Muscle of leg (tissue), 11 donors: ENCODE results near the gene RBM20. TPM values are rescaled to one million over a fixed set of nuclear protein-coding genes. Genes with fewer than 3 reads are reported as not detected.
"Not testable (repeated sequence)": the region's sequence is repeated elsewhere in the genome, so short reads cannot be mapped to it uniquely, and the experiment has no call there.

ENCODE experiments used
- DNase-seq: peaks from one replicate; pipeline ENCODE4 v3.0.0; 2013
- H3K27ac ChIP-seq: one replicate; pipeline ENCODE4 v1.5.1; 2013; ENCODE audit warnings: mild to moderate bottlenecking, low read length, control low read depth
- H3K27me3 ChIP-seq: one replicate; pipeline ENCODE4 v1.6.1; 2013; ENCODE audit warnings: low read length; ENCODE audit not compliant: control insufficient read depth, insufficient read depth
- H3K36me3 ChIP-seq: one replicate; pipeline ENCODE4 v1.6.1; 2013; ENCODE audit warnings: low read length; ENCODE audit not compliant: control insufficient read depth, insufficient read depth
- H3K4me1 ChIP-seq: one replicate; pipeline ENCODE4 v1.6.1; 2013; ENCODE audit warnings: low read length; ENCODE audit not compliant: control insufficient read depth, insufficient read depth
- H3K4me3 ChIP-seq: one replicate; pipeline ENCODE4 v1.5.1; 2013; ENCODE audit warnings: low read length, control low read depth
- H3K9me3 ChIP-seq: replicated peaks from 2 replicates; pipeline ENCODE4 v1.6.1; 2013; ENCODE audit warnings: low read depth, low read length; ENCODE audit not compliant: control insufficient read depth
- WGBS: methylation state at CpG from one replicate; pipeline ENCODE4 v1.1.5; 2013; ENCODE audit warnings: missing lambda C conversion rate; ENCODE audit not compliant: insufficient coverage; 5-methylcytosine and 5-hydroxymethylcytosine counted together
- polyA plus RNA-seq, 8 donors: library from polyadenylated mRNA; unstranded; fragments of 120-200 nt; gene quantifications; one replicate each; pipeline versions ENCODE4 v1.2.1 to v1.2.3, GENCODE V29; 2013; ENCODE audit warnings: inconsistent platforms in 1 of 8, low replicate concordance in 1 of 8; ENCODE audit not compliant: insufficient read length in 8 of 8, insufficient read depth in 1 of 8
- total RNA-seq: library from RNA; stranded (reverse); fragments of 120-200 nt; gene quantifications from one replicate; pipeline ENCODE4 v1.2.4, GENCODE V29; 2013

The RBM20 gene
- total and polyA plus RNA-seq, 9 donors = 6.5 to 17.0 (median 9.8) TPM

DNA sequence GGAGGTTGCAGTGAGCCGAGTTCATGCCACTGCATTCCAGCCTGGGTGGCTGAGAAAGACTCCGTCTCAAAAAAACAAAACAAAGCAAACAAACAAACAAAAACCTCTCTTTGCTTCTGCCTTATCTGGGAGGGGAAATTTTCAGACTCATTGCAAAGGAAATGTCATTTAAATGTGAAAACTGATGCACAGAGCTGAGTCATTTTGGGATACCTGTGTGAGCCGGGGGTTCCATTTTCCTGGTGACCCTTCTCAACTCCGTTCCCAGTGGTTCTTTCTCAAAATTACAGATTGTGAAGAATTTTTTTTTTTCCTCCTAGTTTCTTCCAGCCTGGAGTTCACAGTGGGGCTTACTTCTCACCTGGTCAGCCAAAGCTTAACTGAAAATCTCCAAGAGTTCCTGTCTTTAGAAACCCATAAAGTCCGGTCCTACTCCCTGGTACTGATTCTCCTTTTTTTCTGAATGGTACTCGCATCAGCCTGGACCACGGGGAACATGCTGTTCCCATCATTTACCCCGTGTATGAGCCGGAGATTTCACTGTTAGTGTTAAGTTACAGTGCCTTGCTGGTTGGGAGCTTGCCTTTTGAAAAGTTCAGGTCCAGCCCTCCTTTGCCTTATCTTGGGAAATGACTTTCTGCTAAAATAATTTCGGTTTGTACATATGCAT is 56.9 kb downstream of the RBM20 start:
- H3K27me3 ChIP-seq = no peaks in the 10 kb centered on the region
- H3K36me3 ChIP-seq = no peaks in the 10 kb centered on the region
- no peak overlapping the region for H3K4me3 ChIP-seq
- H3K27ac ChIP-seq = no peak overlapping the region
- peak; percentile 7 for DNase-seq
- 7% methylated on average over 3 of the region's 10 CpGs for WGBS
- no peaks in the 10 kb centered on the region for H3K9me3 ChIP-seq
- H3K4me1 ChIP-seq = peaks cover 47% of the 10 kb centered on the region

DNA sequence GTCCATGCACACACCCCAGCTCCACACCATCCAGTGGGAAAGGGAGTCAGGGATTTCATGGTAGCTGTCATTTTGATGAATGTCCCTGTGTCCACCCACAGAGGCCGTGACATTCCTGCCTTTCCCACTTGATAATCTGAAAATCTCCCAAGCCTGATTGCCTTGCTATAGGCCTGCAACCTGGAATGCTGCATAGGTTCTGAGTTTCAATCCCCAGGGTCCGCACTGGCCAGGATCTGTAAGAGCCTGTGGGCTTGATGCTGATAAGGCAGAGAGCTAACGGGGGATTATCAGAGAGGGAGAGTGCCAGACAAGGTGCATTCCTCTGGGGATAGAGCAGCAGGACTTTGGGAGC is 57.5 kb downstream of the RBM20 start:
- no peak overlapping the region for H3K27ac ChIP-seq
- no peak overlapping the region for H3K4me3 ChIP-seq
- H3K27me3 ChIP-seq = no peaks in the 10 kb centered on the region
- DNase-seq = no peak
- H3K4me1 ChIP-seq = peaks cover 47% of the 10 kb centered on the region
- no peaks in the 10 kb centered on the region for H3K9me3 ChIP-seq
- no peaks in the 10 kb centered on the region for H3K36me3 ChIP-seq
- WGBS = 47% methylated on average over 2 of the region's 3 CpGs

DNA sequence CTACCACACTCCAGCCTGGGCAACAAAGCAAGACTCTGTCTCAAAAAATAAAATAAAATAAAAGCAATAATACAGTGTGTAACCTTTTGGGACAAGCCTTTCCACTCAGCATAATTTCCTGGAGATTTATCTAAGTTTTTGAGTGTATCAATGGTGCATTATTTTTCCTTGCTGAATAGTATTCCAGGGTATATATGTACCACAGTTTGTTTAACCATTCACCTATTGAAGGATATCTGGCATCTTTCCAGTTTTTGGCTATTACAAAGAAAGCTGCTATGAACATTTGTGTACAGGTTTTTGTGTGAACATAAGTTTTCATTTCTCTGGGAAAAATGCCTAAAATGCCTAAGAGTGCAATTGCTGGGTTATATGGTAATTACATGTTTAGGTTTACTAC is 59.9 kb downstream of the RBM20 start:
- Histone ChIP-seq H3K27ac (no peak overlapping the region), H3K4me1 (peaks cover 36% of the 10 kb centered on the region), H3K36me3 (no peaks in the 10 kb centered on the region), H3K4me3 (no peak overlapping the region), H3K27me3 (no peaks in the 10 kb centered on the region), H3K9me3 (no peaks in the 10 kb centered on the region)
- no peak for DNase-seq

DNA sequence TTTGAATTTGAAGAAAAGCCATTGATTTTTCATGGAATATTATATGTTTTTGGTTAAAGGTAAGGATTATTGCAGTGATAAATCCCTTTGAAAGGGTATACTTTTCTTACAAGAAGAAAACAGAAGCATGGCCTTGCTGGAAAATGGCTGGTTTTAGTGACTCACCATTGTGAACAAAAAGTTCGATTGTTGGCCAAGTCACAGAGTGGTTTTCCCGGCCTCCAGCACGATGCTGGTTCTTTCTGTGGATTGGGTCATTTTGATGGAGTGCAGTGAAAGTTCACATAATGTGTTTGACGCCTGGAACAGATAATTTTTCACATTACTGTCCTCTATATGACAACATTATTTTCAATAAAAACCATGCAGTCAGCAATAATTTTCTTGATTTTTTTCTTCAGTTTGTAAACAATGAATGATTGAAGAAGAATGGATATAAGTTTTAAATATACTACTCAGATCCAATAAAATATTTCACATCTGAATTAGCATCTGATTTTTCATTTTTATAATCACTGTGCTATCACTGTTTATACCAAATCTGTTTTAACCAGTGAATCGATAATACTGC is 60.9 kb downstream of the RBM20 start:
- DNase-seq = no peak
- Histone ChIP-seq H3K36me3 (no peaks in the 10 kb centered on the region), H3K27me3 (no peaks in the 10 kb centered on the region), H3K4me3 (no peak overlapping the region), H3K4me1 (peaks cover 38% of the 10 kb centered on the region), H3K27ac (no peak overlapping the region), H3K9me3 (no peaks in the 10 kb centered on the region)
- 80% methylated on average over 1 of the region's 5 CpGs for WGBS

DNA sequence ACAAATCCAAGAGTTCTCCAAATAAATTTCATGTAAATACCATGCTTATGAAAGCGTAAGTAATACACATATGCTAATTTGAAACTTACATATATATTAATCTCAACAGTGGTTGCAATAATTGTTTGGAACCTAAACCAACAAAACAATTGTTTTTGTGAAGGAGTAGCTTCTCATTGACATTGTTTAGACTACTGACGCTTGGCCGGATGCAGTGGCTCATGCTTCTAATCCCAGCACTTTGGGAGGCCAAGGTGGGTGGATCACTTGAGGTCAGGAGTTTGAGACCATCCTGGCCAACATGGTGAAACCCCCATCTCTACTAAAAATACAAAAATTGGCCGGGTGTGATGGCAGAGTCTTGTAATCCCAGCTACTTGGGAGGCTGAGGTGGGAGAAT is 61.5 kb downstream of the RBM20 start:
- DNase-seq, H3K36me3 ChIP-seq, H3K4me3 ChIP-seq, H3K9me3 ChIP-seq, H3K27me3 ChIP-seq, H3K27ac ChIP-seq: not testable (repeated sequence)
- no CpG with 5 or more reads among the region's 4 CpGs for WGBS
- H3K4me1 ChIP-seq = peaks cover 38% of the 10 kb centered on the region

DNA sequence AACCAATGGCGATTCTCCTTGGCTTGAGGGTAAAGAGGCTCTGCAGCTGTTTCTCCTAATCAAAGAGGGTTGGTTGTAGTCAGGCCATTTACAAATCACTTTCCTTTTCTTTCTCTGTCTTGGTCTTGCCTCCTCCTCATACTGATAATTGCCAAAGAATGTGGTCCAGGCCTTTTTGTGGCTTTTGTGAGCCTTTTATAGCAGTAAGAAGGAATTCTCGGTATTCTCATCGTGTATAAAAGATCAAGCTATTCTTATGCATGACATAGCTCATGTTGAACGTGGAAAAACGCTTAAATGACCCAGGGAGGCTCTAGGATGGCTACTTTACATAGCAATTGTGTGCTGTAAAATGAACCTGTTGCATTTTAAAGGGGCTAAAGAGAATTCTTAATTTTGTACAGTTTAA is 62.6 kb downstream of the RBM20 start:
- H3K4me1 ChIP-seq = peaks cover 34% of the 10 kb centered on the region
- WGBS = 29% methylated on average over 4 of the region's 5 CpGs
- DNase-seq = peak; percentile 16

DNA sequence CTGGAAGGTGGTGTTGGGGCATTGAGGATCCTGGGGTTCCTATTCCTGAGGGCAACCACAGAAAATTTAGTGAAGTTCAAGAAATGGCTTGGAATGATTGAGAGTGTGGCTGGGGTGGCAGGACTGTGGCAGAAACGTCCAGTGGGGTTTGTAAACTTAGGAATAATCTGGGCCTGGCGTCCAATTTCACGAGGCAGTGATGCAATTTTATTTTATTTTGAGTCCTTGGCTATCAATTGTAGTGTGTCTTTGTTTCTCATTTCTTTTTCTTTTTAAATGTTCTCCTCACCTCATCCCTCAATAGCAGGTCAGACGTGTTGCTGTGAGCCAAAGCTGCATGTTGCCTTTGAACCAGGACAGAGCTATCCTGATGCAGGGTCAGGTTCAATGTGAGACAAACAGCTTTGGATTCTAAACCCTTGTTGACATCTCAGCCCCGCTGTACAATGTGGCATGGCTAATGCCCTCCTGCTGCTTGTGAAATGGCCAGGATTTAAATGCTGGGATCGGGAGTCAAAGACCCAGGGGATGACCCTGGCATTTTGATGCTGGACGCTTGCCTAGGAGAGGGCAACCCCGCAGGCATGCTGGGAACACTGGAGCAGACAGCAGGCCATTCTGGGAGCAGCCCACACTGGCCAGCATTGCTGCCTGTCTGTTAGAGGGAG is 64.8 kb downstream of the RBM20 start:
- Histone ChIP-seq H3K27ac (no peak overlapping the region), H3K27me3 (no peaks in the 10 kb centered on the region), H3K4me1 (peaks cover 29% of the 10 kb centered on the region), H3K36me3 (no peaks in the 10 kb centered on the region), H3K9me3 (no peaks in the 10 kb centered on the region), H3K4me3 (no peak overlapping the region)
- DNase-seq = peak; percentile 62
- 50% methylated on average over 5 of the region's 8 CpGs for WGBS

More for the DNA sequence above, 62.6 kb downstream of the RBM20 start:
- H3K4me3 ChIP-seq = no peak overlapping the region
- H3K27ac ChIP-seq = peak overlapping the region; percentile 62
- no peaks in the 10 kb centered on the region for H3K27me3 ChIP-seq
- no peaks in the 10 kb centered on the region for H3K36me3 ChIP-seq
- H3K9me3 ChIP-seq = no peaks in the 10 kb centered on the region

DNA sequence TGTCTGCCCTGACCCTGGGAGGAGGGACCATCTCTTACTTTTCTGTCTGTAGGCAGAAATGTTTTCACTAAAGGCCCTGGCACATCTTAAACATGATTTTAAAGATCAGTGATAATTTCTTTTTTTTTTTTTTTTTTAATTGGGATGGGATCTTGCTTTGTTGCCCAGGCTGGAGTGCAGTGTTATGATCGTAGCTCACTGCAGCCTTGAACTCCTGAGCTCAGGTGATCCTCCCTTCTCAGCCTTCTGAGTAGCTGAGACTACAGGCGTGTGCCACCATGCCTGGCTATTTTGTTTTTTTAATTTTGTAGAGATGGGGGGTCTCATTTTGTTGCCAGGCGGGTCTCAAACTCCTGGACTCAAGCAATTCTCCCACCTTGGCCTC is 65.3 kb downstream of the RBM20 start:
- WGBS = 100% methylated on average over 1 of the region's 3 CpGs
- no peak for DNase-seq
- no peak overlapping the region for H3K27ac ChIP-seq

DNA sequence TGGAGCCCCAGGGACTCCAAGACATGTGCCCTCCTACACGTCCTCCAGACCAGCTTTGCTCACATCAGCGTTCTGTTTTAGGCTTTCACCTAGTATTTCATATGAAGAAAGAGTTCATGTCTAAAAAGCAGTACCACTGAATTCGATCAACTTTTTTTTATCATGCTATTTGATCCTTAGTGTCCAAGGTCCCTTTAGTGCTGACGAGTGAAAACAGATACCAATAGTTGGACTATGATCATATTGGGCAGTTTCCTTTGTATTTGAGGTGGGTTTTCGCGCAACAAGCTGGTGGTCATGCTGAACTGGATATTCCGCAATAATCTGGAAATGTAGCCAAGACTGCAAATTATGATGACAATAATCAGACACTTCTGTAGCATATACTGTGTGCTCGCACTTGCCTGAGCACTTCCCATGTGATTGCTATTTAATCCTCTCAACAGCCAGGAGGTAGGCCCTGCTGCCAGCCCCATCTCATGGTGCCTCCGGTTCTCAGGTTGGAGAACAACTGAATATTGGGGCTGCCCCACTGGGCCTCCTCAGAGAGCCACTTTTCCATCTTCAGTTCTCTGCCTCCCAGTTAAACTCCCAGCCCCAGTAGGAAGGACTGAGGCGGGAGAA is 65.9 kb downstream of the RBM20 start:
- H3K4me3 ChIP-seq = no peak overlapping the region
- 89% methylated on average over 8 of the region's 10 CpGs for WGBS
- H3K9me3 ChIP-seq = no peaks in the 10 kb centered on the region
- H3K27ac ChIP-seq = no peak overlapping the region
- peaks cover 29% of the 10 kb centered on the region for H3K4me1 ChIP-seq
- no peak for DNase-seq
- H3K27me3 ChIP-seq = no peaks in the 10 kb centered on the region
- H3K36me3 ChIP-seq = no peaks in the 10 kb centered on the region

More for the DNA sequence above, 65.3 kb downstream of the RBM20 start:
- Histone ChIP-seq H3K4me1 (peaks cover 29% of the 10 kb centered on the region), H3K9me3 (no peaks in the 10 kb centered on the region), H3K4me3 (no peak overlapping the region), H3K36me3 (no peaks in the 10 kb centered on the region), H3K27me3 (no peaks in the 10 kb centered on the region)

DNA sequence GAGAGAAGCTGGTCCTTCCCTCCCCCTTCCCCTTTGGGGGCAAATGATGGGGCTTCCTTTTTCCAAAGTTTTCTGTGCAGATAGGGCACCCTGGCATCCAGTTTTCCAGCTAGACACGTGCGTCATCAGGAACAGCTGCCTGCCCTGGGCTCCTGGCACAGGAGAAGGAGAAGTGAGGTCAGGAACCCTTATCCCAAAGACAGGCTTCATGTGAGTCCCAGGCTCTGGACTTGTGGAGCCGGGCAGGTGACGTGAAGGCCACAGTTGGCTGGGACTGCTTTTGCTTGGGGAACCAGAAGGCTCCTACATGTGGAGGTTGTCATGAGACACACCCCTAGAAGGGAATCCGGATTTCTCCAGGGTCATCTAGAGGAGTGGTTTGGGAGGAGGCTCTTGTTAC is 66.5 kb downstream of the RBM20 start:
- Histone ChIP-seq H3K27me3 (no peaks in the 10 kb centered on the region), H3K36me3 (no peaks in the 10 kb centered on the region), H3K4me3 (no peak overlapping the region), H3K4me1 (peaks cover 29% of the 10 kb centered on the region), H3K9me3 (no peaks in the 10 kb centered on the region), H3K27ac (no peak overlapping the region)
- WGBS = 79% methylated on average over 5 of the region's 5 CpGs
- peak; percentile 23 for DNase-seq
